Skeletal muscle satellite cell (primary cell): ENCODE data around the gene CMBL.
"Not testable (repeated sequence)": the region's sequence is repeated elsewhere in the genome, so short reads cannot be mapped to it uniquely, and the experiment has no call there.

Experiments used
- H3K27me3 ChIP-seq: 2 replicates; pipeline ENCODE4 v1.7.0; 2013; ENCODE audit warnings: low read length; ENCODE audit not compliant: control insufficient read depth, insufficient read depth
- H3K36me3 ChIP-seq: 2 replicates; pipeline ENCODE4 v1.7.0; 2013; ENCODE audit warnings: mild to moderate bottlenecking, control low read depth, low read length; ENCODE audit not compliant: insufficient read depth
- H3K4me1 ChIP-seq: 2 replicates; pipeline ENCODE4 v1.7.0; 2013; ENCODE audit warnings: low read length; ENCODE audit not compliant: control insufficient read depth, insufficient read depth
- H3K4me2 ChIP-seq: 2 replicates; pipeline ENCODE4 v1.7.0; 2013; ENCODE audit warnings: mild to moderate bottlenecking, low read length
- H3K4me3 ChIP-seq: 2 replicates; pipeline ENCODE4 v1.7.0; 2013; ENCODE audit warnings: low read length
- H3K9ac ChIP-seq: 2 replicates; pipeline ENCODE4 v1.7.0; 2013; ENCODE audit warnings: mild to moderate bottlenecking, low read depth, low read length, moderate library complexity
- H3K9me3 ChIP-seq: replicated peaks from 2 replicates; pipeline ENCODE4 v1.7.0; 2013; ENCODE audit warnings: mild to moderate bottlenecking, control low read depth, low read length

The CMBL gene

DNA sequence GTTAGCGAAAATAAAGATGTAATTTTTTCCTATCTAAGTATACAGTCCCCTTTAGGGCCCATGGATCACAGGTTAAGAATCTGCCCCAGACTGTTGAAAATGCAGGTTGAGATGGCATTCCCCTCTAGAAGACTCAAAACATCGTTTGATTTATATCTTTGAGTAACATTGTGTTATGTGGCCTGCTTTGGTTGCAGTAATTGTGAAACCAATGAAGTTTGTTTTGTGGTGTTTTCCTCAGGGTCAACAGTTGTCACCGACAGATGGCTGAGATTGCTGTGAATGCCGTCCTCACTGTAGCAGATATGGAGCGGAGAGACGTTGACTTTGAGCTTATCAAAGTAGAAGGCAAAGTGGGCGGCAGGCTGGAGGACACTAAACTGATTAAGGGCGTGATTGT is 49.8 kb downstream of the CMBL start:
- no peak overlapping the region for H3K4me2 ChIP-seq
- H3K36me3 ChIP-seq: peaks cover 96% of the 10 kb centered on the region
- no peaks in the 10 kb centered on the region for H3K27me3 ChIP-seq
- no peak overlapping the region for H3K9ac ChIP-seq
- H3K4me1 ChIP-seq: no peaks in the 10 kb centered on the region
- no peak overlapping the region for H3K4me3 ChIP-seq
- H3K9me3 ChIP-seq: no peaks in the 10 kb centered on the region

DNA sequence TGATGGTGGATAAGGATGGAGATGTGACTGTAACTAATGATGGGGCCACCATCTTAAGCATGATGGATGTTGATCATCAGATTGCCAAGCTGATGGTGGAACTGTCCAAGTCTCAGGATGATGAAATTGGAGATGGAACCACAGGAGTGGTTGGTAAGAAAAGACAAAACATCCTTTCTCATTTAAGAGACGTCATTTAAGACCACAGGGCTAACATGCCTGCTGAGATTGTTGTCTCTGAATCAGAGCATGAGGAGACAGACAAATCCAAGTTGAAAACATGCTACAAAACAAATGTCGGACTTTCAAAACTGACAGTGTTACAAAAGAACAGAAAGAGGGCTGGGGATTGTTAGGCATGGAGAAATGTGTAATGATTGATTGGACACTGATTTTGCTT is 53.0 kb downstream of the CMBL start:
- Histone ChIP-seq H3K4me1 (peaks cover 9% of the 10 kb centered on the region), H3K4me2 (no peak overlapping the region), H3K9ac (no peak overlapping the region), H3K27me3 (no peaks in the 10 kb centered on the region), H3K36me3 (peaks cover 72% of the 10 kb centered on the region), H3K4me3 (no peak overlapping the region), H3K9me3 (no peaks in the 10 kb centered on the region)

DNA sequence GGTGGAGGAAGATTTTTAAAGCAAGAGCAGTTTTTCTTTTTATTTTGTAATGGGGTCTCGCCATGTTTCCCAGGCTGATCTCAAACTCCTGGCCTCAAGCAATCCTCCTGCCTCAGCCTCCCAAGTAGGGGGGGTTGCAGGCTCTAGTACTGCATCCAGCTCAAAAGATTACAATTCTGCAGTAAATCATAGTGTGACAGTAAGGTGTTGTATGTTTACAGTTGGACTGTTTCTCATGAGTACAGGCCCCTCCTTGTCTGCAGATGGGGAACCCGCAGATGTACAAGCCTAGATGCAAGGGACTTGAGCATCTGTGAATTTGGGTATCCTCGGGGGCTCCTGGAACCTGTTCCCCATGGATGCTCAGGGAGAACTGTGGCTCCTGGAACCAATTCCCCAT is 54.3 kb downstream of the CMBL start:
- H3K9ac ChIP-seq: no peak overlapping the region
- H3K4me2 ChIP-seq: no peak overlapping the region
- no peaks in the 10 kb centered on the region for H3K27me3 ChIP-seq
- H3K4me3 ChIP-seq: no peak overlapping the region
- no peaks in the 10 kb centered on the region for H3K9me3 ChIP-seq
- H3K4me1 ChIP-seq: peaks cover 14% of the 10 kb centered on the region
- peaks cover 59% of the 10 kb centered on the region for H3K36me3 ChIP-seq

DNA sequence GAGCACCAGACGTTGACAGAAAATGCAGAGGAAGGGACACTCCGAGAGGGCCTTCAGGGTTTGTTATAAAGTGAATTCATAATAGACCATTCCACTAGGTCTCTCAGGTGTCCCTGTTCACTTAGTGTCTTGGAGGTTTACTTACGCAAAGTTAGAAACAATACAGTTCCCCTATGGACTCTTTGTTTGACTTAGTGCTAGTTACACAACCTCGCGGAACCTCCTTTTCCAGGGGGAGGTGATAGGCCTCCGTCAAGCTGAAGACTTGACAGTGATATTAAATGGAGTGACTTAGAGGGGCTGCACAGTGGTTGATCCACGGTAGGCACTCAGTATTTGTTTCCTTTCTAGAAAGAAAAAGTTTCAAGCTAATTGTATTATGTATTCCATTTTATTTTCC is 56.3 kb downstream of the CMBL start:
- H3K4me3 ChIP-seq: peak overlapping the region; percentile 85

GRCh38 chr5:10250806-10251276 is 56.9 kb downstream of the CMBL start:
- peaks cover 17% of the 10 kb centered on the region for H3K4me1 ChIP-seq
- H3K4me3 ChIP-seq: peak overlapping the region; percentile 85
- H3K9me3 ChIP-seq: no peaks in the 10 kb centered on the region
- H3K27me3 ChIP-seq: no peaks in the 10 kb centered on the region
- peak overlapping the region; percentile 96 for H3K9ac ChIP-seq
- H3K4me2 ChIP-seq: peak overlapping the region; percentile 89
- H3K36me3 ChIP-seq: peaks cover 33% of the 10 kb centered on the region

More for the DNA sequence above, 56.3 kb downstream of the CMBL start:
- H3K9me3 ChIP-seq: no peaks in the 10 kb centered on the region
- H3K36me3 ChIP-seq: peaks cover 39% of the 10 kb centered on the region
- H3K27me3 ChIP-seq: no peaks in the 10 kb centered on the region
- peaks cover 17% of the 10 kb centered on the region for H3K4me1 ChIP-seq
- H3K4me2 ChIP-seq: peak overlapping the region; percentile 89
- H3K9ac ChIP-seq: peak overlapping the region; percentile 96

DNA sequence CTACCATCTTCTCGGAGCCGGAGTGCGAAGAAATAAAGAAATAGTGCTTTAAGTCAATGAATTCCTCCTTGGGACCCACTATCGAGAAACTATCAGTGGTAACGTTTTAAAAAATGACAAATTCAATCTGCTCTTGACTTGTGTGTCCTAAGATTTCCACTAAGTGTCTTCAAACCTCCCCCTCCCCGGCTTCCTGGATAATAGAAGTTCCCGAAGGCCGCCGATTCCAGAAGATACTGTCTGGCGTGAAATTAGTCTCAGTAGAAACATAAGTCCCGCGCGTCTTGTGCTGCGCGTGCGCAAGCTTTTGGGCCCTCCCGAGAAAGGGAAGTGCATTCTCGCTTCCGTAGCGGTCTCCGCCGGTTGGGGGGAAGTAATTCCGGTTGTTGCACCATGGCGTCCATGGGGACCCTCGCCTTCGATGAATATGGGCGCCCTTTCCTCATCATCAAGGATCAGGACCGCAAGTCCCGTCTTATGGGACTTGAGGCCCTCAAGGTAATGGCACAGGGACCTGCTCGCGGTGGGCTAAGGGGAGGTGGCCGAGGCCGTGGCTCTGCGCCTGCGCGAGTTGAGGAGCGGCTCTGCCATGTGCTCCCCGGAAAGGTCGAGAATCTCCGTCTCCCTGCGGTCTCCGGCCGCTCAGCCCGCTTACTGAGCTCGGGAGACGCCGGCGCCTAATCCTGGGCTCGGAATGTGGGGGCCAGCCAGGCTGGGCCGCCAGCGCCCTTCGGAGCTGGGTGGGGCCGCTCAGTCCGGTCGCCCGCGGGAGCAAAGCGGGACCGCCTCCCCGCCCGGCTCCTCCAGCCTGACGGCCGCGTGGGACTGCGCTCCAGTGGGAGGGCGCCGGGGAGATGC is 57.5 kb downstream of the CMBL start, which contains the start of gene CCT5:
Gene CCT5 (plus strand): TSS at position 333 of the 858 bp plus-strand sequence. CDS start 61 bp downstream, at position 394.
- peak within 1 kb of the TSS; percentile 89 for H3K4me2 ChIP-seq
- H3K36me3 ChIP-seq: peaks cover 27% of the 10 kb centered on the region
- H3K4me3 ChIP-seq: peak within 1 kb of the TSS; percentile 85
- no peaks in the 10 kb centered on the region for H3K9me3 ChIP-seq
- H3K9ac ChIP-seq: peak within 1 kb of the TSS; percentile 96
- peaks cover 17% of the 10 kb centered on the region for H3K4me1 ChIP-seq
- H3K27me3 ChIP-seq: no peaks in the 10 kb centered on the region

GRCh38 chr5:10248378-10249260 is 59.1 kb downstream of the CMBL start:
- H3K36me3 ChIP-seq: peaks cover 11% of the 10 kb centered on the region
- no peaks in the 10 kb centered on the region for H3K27me3 ChIP-seq
- peaks cover 17% of the 10 kb centered on the region for H3K4me1 ChIP-seq
- H3K9ac ChIP-seq: peak overlapping the region; percentile 96
- H3K4me3 ChIP-seq: peak overlapping the region; percentile 85
- peak overlapping the region; percentile 89 for H3K4me2 ChIP-seq
- H3K9me3 ChIP-seq: no peaks in the 10 kb centered on the region

DNA sequence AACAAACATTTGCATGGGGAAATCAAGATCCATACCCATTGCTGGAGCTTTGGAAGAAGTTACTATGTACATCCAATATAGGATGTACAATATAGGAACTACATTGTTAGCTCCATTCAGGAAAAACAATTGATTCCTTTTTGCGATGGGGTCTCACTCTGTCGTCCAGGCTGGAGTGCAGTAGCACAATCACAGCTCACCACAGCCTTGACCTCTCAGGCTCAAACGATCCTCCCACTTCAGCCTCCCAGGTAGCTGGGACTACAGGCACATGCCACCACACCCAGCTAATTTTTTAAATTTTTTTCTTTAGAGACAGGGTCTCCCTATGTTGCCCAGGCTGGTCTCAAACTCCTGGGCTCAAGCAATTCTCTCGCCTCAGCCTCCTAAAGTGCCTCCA is 60.5 kb downstream of the CMBL start:
- H3K4me3 ChIP-seq, H3K9me3 ChIP-seq, H3K36me3 ChIP-seq, H3K4me2 ChIP-seq, H3K9ac ChIP-seq, H3K27me3 ChIP-seq: not testable (repeated sequence)
- H3K4me1 ChIP-seq: peaks cover 17% of the 10 kb centered on the region

GRCh38 chr5:10246761-10247160 is 60.9 kb downstream of the CMBL start:
- no peaks in the 10 kb centered on the region for H3K27me3 ChIP-seq
- no peak overlapping the region for H3K4me2 ChIP-seq
- H3K4me1 ChIP-seq: peaks cover 12% of the 10 kb centered on the region
- no peaks in the 10 kb centered on the region for H3K9me3 ChIP-seq
- no peak overlapping the region for H3K9ac ChIP-seq
- H3K4me3 ChIP-seq: no peak overlapping the region
- peaks cover 2% of the 10 kb centered on the region for H3K36me3 ChIP-seq

DNA sequence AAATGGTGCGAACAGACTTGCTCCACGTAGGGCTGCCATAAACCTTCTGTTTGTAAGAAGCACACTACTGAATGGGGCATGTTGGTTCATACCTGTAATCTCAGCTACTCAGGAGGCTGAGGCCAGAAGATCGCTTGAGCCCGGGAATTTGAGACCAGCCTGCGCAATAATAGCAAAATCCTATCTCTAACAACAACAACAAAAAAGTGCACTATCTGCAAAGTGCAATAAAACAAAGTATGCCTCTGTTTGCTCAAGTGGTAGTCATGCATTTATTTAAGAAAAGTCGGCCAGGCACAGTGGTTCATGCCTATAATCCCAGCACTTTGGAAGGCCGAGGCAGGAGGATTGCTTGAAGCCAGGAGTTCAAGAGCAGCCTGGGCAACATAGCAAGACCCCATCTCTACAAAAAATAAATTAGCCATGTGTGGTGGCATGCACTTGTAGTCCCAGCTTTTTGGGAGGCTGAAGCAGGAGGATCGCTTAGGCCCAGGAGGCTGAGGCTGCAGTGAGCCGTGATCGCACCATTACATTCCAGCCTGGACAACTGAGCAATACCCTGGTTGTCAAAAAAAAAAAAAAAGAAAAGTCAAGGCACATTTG is 63.3 kb downstream of the CMBL start:
- Histone ChIP-seq H3K4me1 (peaks cover 8% of the 10 kb centered on the region), H3K36me3 (no peaks in the 10 kb centered on the region), H3K4me2 (no peak overlapping the region), H3K9me3 (no peaks in the 10 kb centered on the region), H3K4me3 (no peak overlapping the region), H3K9ac (no peak overlapping the region), H3K27me3 (no peaks in the 10 kb centered on the region)

- no peak overlapping the region for H3K4me3 ChIP-seq
- H3K4me2 ChIP-seq: no peak overlapping the region
- peaks cover 6% of the 10 kb centered on the region for H3K4me1 ChIP-seq
- no peaks in the 10 kb centered on the region for H3K9me3 ChIP-seq
- H3K27me3 ChIP-seq: no peaks in the 10 kb centered on the region
- H3K9ac ChIP-seq: no peak overlapping the region
- no peaks in the 10 kb centered on the region for H3K36me3 ChIP-seq
Measured at GRCh38 chr5:10243660-10244240, 64.0 kb downstream of the CMBL start.
